Peyer's patch (tissue), 4 donors: ENCODE results near the gene TTC9B.

Experiments
- CTCF ChIP-seq, 6 experiments: fragments of 450-650 bp in 4 of 6; fragments of 200-600 bp in 2 of 6; sonication (generic) in 1 of 6; IDR thresholded peaks; one replicate each; pipeline ENCODE4 v1.5.1; 2017 to 2019; ENCODE audit warnings: antibody characterized with exemption in 6 of 6, mild to moderate bottlenecking in 3 of 6, moderate library complexity in 1 of 6
- POLR2A ChIP-seq, 2 donors: fragments of 450-650 bp; IDR thresholded peaks; one replicate each; pipeline ENCODE4 v1.5.1; 2017; ENCODE audit warnings: antibody characterized with exemption in 2 of 2, mild to moderate bottlenecking in 2 of 2, moderate library complexity in 2 of 2

GRCh38 chr19:40232479-40232878 is 14.3 kb upstream of the TTC9B start:
- TF ChIP-seq CTCF (IDR thresholded peaks at IDR 0.05) = no peak
- TF ChIP-seq POLR2A (IDR thresholded peaks at IDR 0.05) = no peak
